ENCODE measurements around the gene MEN1. TPM values are rescaled to one million over a fixed set of nuclear protein-coding genes. Genes with fewer than 3 reads are reported as not detected.

MEN1 gene
- total and polyA plus RNA-seq, 5 donors from 2014 or later: 20.9 to 31.3 (median 24.9) TPM

GRCh38 chr11:64834031-64834722 is 23.8 kb upstream of the MEN1 start:
- Histone ChIP-seq H3K27ac (ENCODE audit: insufficient read depth, low read length, poor library complexity, severe bottlenecking) (no peak overlapping the region), H3K9me3 (ENCODE audit: control insufficient read depth in 2 of 2, low read length in 2 of 2) (no peaks in the 10 kb centered on the region), H3K27me3 (ENCODE audit: control insufficient read depth, insufficient read depth, low read length) (no peaks in the 10 kb centered on the region), H3K36me3 (ENCODE audit: control insufficient read depth, insufficient read depth, low read length) (no peaks in the 10 kb centered on the region), H3K4me3 (ENCODE audit: low read depth, low read length) (no peak overlapping the region), H3K4me1 (ENCODE audit: control insufficient read depth, insufficient read depth, low read length, poor library complexity, severe bottlenecking) (peaks cover 4% of the 10 kb centered on the region)
- ATAC-seq (ENCODE audit: low read depth in 2 of 2) (no peak), DNase-seq (no peak)
- Mint-ChIP-seq H3K4me1 (no peaks in the 10 kb centered on the region), H3K36me3 (no peaks in the 10 kb centered on the region), H3K27ac (no peak overlapping the region), H3K27me3 (no peaks in the 10 kb centered on the region), H3K4me3 (no peak overlapping the region), H3K9me3 (no peaks in the 10 kb centered on the region)

GRCh38 chr11:64833509-64833908 is 23.2 kb upstream of the MEN1 start:
- Histone ChIP-seq H3K36me3 (ENCODE audit: control insufficient read depth, insufficient read depth, low read length) (no peaks in the 10 kb centered on the region), H3K27me3 (ENCODE audit: control insufficient read depth, insufficient read depth, low read length) (no peaks in the 10 kb centered on the region), H3K4me3 (ENCODE audit: low read depth, low read length) (no peak overlapping the region), H3K4me1 (ENCODE audit: control insufficient read depth, insufficient read depth, low read length, poor library complexity, severe bottlenecking) (peaks cover 4% of the 10 kb centered on the region), H3K27ac (ENCODE audit: insufficient read depth, low read length, poor library complexity, severe bottlenecking) (no peak overlapping the region), H3K9me3 (ENCODE audit: control insufficient read depth in 2 of 2, low read length in 2 of 2) (no peaks in the 10 kb centered on the region)
- H3K36me3 Mint-ChIP-seq: no peaks in the 10 kb centered on the region
- no peaks in the 10 kb centered on the region for H3K9me3 Mint-ChIP-seq
- no peak overlapping the region for H3K4me3 Mint-ChIP-seq
- H3K27me3 Mint-ChIP-seq: no peaks in the 10 kb centered on the region
- no peaks in the 10 kb centered on the region for H3K4me1 Mint-ChIP-seq
- H3K27ac Mint-ChIP-seq: no peak overlapping the region
- no peak for ATAC-seq (ENCODE audit: low read depth in 2 of 2)
- DNase-seq: no peak

- Mint-ChIP-seq H3K4me3 (no peak overlapping the region), H3K36me3 (peaks cover 2% of the 10 kb centered on the region), H3K9me3 (no peaks in the 10 kb centered on the region), H3K27ac (no peak overlapping the region), H3K27me3 (no peaks in the 10 kb centered on the region), H3K4me1 (no peaks in the 10 kb centered on the region)
- Histone ChIP-seq H3K4me1 (ENCODE audit: control insufficient read depth, insufficient read depth, low read length, poor library complexity, severe bottlenecking) (peaks cover 4% of the 10 kb centered on the region), H3K4me3 (ENCODE audit: low read depth, low read length) (no peak overlapping the region), H3K27me3 (ENCODE audit: control insufficient read depth, insufficient read depth, low read length) (no peaks in the 10 kb centered on the region), H3K36me3 (ENCODE audit: control insufficient read depth, insufficient read depth, low read length) (no peaks in the 10 kb centered on the region), H3K27ac (ENCODE audit: insufficient read depth, low read length, poor library complexity, severe bottlenecking) (no peak overlapping the region), H3K9me3 (ENCODE audit: control insufficient read depth in 2 of 2, low read length in 2 of 2) (no peaks in the 10 kb centered on the region)
- DNase-seq (no peak), ATAC-seq (ENCODE audit: low read depth in 2 of 2) (no peak)
Observed at GRCh38 chr11:64833198-64833502, 22.8 kb upstream of the MEN1 start.

- Mint-ChIP-seq H3K4me1 (no peaks in the 10 kb centered on the region), H3K36me3 (peaks cover 7% of the 10 kb centered on the region), H3K4me3 (no peak overlapping the region), H3K27ac (no peak overlapping the region), H3K9me3 (no peaks in the 10 kb centered on the region), H3K27me3 (no peaks in the 10 kb centered on the region)
- Histone ChIP-seq H3K36me3 (ENCODE audit: control insufficient read depth, insufficient read depth, low read length) (no peaks in the 10 kb centered on the region), H3K9me3 (ENCODE audit: control insufficient read depth in 2 of 2, low read length in 2 of 2) (no peaks in the 10 kb centered on the region), H3K27me3 (ENCODE audit: control insufficient read depth, insufficient read depth, low read length) (no peaks in the 10 kb centered on the region), H3K27ac (ENCODE audit: insufficient read depth, low read length, poor library complexity, severe bottlenecking) (no peak overlapping the region), H3K4me3 (ENCODE audit: low read depth, low read length) (no peak overlapping the region), H3K4me1 (ENCODE audit: control insufficient read depth, insufficient read depth, low read length, poor library complexity, severe bottlenecking) (peaks cover 4% of the 10 kb centered on the region)
- DNase-seq: no peak
- ATAC-seq (ENCODE audit: low read depth in 2 of 2): no peak
Observed at GRCh38 chr11:64832467-64833197, 22.3 kb upstream of the MEN1 start.

GRCh38 chr11:64831411-64831891 is 21.1 kb upstream of the MEN1 start:
- Mint-ChIP-seq H3K4me1 (no peaks in the 10 kb centered on the region), H3K36me3 (peaks cover 7% of the 10 kb centered on the region), H3K27me3 (no peaks in the 10 kb centered on the region), H3K27ac (no peak overlapping the region), H3K9me3 (no peaks in the 10 kb centered on the region), H3K4me3 (no peak overlapping the region)
- no peak for ATAC-seq (ENCODE audit: low read depth in 2 of 2)
- Histone ChIP-seq H3K4me1 (ENCODE audit: control insufficient read depth, insufficient read depth, low read length, poor library complexity, severe bottlenecking) (no peaks in the 10 kb centered on the region), H3K4me3 (ENCODE audit: low read depth, low read length) (no peak overlapping the region), H3K36me3 (ENCODE audit: control insufficient read depth, insufficient read depth, low read length) (no peaks in the 10 kb centered on the region), H3K9me3 (ENCODE audit: control insufficient read depth in 2 of 2, low read length in 2 of 2) (no peaks in the 10 kb centered on the region), H3K27ac (ENCODE audit: insufficient read depth, low read length, poor library complexity, severe bottlenecking) (no peak overlapping the region), H3K27me3 (ENCODE audit: control insufficient read depth, insufficient read depth, low read length) (no peaks in the 10 kb centered on the region)
- DNase-seq: no peak

- no peaks in the 10 kb centered on the region for H3K36me3 ChIP-seq (ENCODE audit: control insufficient read depth, insufficient read depth, low read length)
Observed at GRCh38 chr11:64829536-64830251, 19.3 kb upstream of the MEN1 start.

GRCh38 chr11:64827451-64827839 is 17.1 kb upstream of the MEN1 start:
- Histone ChIP-seq H3K36me3 (ENCODE audit: control insufficient read depth, insufficient read depth, low read length) (no peaks in the 10 kb centered on the region), H3K27ac (ENCODE audit: insufficient read depth, low read length, poor library complexity, severe bottlenecking) (no peak overlapping the region), H3K27me3 (ENCODE audit: control insufficient read depth, insufficient read depth, low read length) (no peaks in the 10 kb centered on the region), H3K4me3 (ENCODE audit: low read depth, low read length) (no peak overlapping the region), H3K9me3 (ENCODE audit: control insufficient read depth in 2 of 2, low read length in 2 of 2) (no peaks in the 10 kb centered on the region), H3K4me1 (ENCODE audit: control insufficient read depth, insufficient read depth, low read length, poor library complexity, severe bottlenecking) (no peaks in the 10 kb centered on the region)
- Mint-ChIP-seq H3K4me3 (no peak overlapping the region), H3K4me1 (no peaks in the 10 kb centered on the region), H3K27me3 (no peaks in the 10 kb centered on the region), H3K36me3 (peaks cover 12% of the 10 kb centered on the region), H3K9me3 (no peaks in the 10 kb centered on the region), H3K27ac (no peak overlapping the region)
- no peak for ATAC-seq (ENCODE audit: low read depth in 2 of 2)
- no peak for DNase-seq

More at GRCh38 chr11:64829536-64830251, 19.3 kb upstream of the MEN1 start:
- no peaks in the 10 kb centered on the region for H3K4me1 ChIP-seq (ENCODE audit: control insufficient read depth, insufficient read depth, low read length, poor library complexity, severe bottlenecking)
- no peaks in the 10 kb centered on the region for H3K9me3 ChIP-seq (ENCODE audit: control insufficient read depth in 2 of 2, low read length in 2 of 2)
- Mint-ChIP-seq H3K36me3 (peaks cover 12% of the 10 kb centered on the region), H3K9me3 (no peaks in the 10 kb centered on the region), H3K4me1 (no peaks in the 10 kb centered on the region), H3K4me3 (no peak overlapping the region), H3K27ac (no peak overlapping the region), H3K27me3 (no peaks in the 10 kb centered on the region)
- no peak for DNase-seq
- no peak overlapping the region for H3K27ac ChIP-seq (ENCODE audit: insufficient read depth, low read length, poor library complexity, severe bottlenecking)
- no peaks in the 10 kb centered on the region for H3K27me3 ChIP-seq (ENCODE audit: control insufficient read depth, insufficient read depth, low read length)
- H3K4me3 ChIP-seq (ENCODE audit: low read depth, low read length): no peak overlapping the region
- no peak for ATAC-seq (ENCODE audit: low read depth in 2 of 2)

Data from CD4-positive, CD25-positive, alpha-beta regulatory T cell (primary cell).